BE2C (cell line): ENCODE data around the gene SH3GL1.

Experiments used
- DNase-seq: peaks from one replicate; pipeline ENCODE4 v3.0.0-alpha.2; 2020
- H3K27me3 ChIP-seq: fragments of 250-450 bp; sonication (Bioruptor Pico); 2 replicates; pipeline ENCODE4 v1.5.1; 2020; ENCODE audit warnings: mild to moderate bottlenecking
- H3K36me3 ChIP-seq: fragments of 250-450 bp; sonication (Bioruptor Pico); 2 replicates; pipeline ENCODE4 v1.5.1; 2020; ENCODE audit warnings: mild to moderate bottlenecking
- H3K4me1 ChIP-seq: fragments of 250-450 bp; sonication (Bioruptor Pico); 2 replicates; pipeline ENCODE4 v1.5.1; 2020
- H3K4me3 ChIP-seq: 2 replicates; pipeline ENCODE4 v1.5.1; 2011; ENCODE audit warnings: low read depth, low read length
- H3K9me3 ChIP-seq: fragments of 250-450 bp; sonication (Bioruptor Pico); 2 replicates; pipeline ENCODE4 v1.5.1; 2020
- CTCF ChIP-seq: IDR thresholded peaks from 2 replicates; pipeline ENCODE4 v1.5.1; 2012; ENCODE audit warnings: mild to moderate bottlenecking, low read depth, low read length

The SH3GL1 gene

DNA sequence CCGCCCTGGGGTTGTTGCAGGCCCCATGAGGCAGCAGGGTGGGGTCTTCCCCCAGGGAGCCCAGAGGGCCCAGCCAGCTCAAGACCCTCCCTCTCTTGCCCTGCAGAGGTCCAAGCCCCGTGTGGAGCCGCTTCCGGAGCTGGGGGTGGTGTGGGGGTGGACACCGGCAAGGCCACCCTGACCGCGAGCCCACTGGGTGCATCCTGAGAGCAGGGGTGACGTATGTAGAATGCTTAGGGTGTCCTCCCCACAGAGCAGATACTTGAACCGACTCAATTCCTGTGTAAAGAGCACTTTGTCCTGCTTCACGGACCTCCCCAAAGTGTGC, 42.4 kb upstream of the SH3GL1 start:
- Histone ChIP-seq H3K4me1 (no peaks in the 10 kb centered on the region), H3K4me3 (no peak overlapping the region), H3K36me3 (peaks cover 78% of the 10 kb centered on the region), H3K27me3 (no peaks in the 10 kb centered on the region), H3K9me3 (no peaks in the 10 kb centered on the region)
- DNase-seq = no peak
- no peak for TF ChIP-seq CTCF

GRCh38 chr19:4441994-4442818, 41.9 kb upstream of the SH3GL1 start:
- Histone ChIP-seq H3K4me1 (no peaks in the 10 kb centered on the region), H3K4me3 (no peak overlapping the region), H3K36me3 (peaks cover 76% of the 10 kb centered on the region), H3K9me3 (no peaks in the 10 kb centered on the region), H3K27me3 (no peaks in the 10 kb centered on the region)
- no peak for DNase-seq
- TF ChIP-seq CTCF = no peak

GRCh38 chr19:4439243-4439642, 38.9 kb upstream of the SH3GL1 start:
- Histone ChIP-seq H3K27me3 (no peaks in the 10 kb centered on the region), H3K9me3 (no peaks in the 10 kb centered on the region), H3K4me1 (no peaks in the 10 kb centered on the region), H3K4me3 (no peak overlapping the region), H3K36me3 (peaks cover 75% of the 10 kb centered on the region)
- DNase-seq = no peak
- no peak for TF ChIP-seq CTCF

DNA sequence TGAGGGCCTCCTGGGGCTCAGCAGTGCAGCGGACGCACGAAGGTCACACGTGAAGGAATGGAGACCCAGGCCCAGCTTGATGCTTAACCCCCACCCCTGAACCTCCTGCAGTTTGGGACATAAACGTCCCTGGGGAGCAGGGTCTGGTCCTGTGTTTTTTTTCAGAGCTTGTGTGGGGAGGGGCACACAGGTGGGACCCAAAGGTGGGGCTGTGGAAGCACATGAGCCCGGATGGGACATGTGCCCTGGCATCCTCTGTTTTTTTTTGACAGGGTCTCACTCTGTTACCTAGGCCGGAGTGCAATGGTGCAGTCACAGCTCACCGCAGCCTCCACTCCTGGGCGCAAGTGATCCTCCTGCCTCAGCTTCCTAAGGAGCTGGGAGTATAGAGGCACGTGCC, 36.8 kb upstream of the SH3GL1 start:
- Histone ChIP-seq H3K4me1 (no peaks in the 10 kb centered on the region), H3K4me3 (no peak overlapping the region), H3K9me3 (no peaks in the 10 kb centered on the region), H3K27me3 (no peaks in the 10 kb centered on the region), H3K36me3 (peaks cover 88% of the 10 kb centered on the region)
- no peak for TF ChIP-seq CTCF
- DNase-seq = no peak

DNA sequence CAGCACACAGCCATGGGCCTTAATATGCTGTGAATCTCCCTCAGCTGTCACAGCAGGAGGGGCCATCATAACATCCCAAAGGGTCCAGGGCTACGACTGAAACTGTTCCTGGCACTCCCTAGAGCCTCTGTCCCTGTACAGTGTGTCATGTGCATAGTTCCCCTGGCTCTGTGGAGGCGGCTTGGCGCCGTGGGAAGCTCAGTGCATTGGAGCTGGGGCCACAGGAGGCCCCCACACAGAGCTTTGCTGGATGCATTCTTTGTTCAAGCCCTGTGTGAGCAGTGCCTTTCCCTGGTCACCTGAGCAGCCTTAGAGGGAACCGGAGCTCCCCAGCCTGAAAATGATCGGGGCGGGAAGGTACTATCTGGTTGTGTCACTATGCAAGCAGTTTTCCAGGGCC, 35.9 kb upstream of the SH3GL1 start:
- H3K4me3 ChIP-seq = no peak overlapping the region
- no peak for TF ChIP-seq CTCF
- H3K27me3 ChIP-seq = no peaks in the 10 kb centered on the region
- peaks cover 91% of the 10 kb centered on the region for H3K36me3 ChIP-seq
- no peak for DNase-seq
- no peaks in the 10 kb centered on the region for H3K9me3 ChIP-seq
- no peaks in the 10 kb centered on the region for H3K4me1 ChIP-seq

- Histone ChIP-seq H3K36me3 (peaks cover 93% of the 10 kb centered on the region), H3K4me3 (no peak overlapping the region), H3K4me1 (no peaks in the 10 kb centered on the region), H3K27me3 (no peaks in the 10 kb centered on the region), H3K9me3 (no peaks in the 10 kb centered on the region)
- TF ChIP-seq CTCF = no peak
- no peak for DNase-seq
Observed at GRCh38 chr19:4434391-4434790, 34.0 kb upstream of the SH3GL1 start.
